ENCODE data around the gene SELENOF.

DNA sequence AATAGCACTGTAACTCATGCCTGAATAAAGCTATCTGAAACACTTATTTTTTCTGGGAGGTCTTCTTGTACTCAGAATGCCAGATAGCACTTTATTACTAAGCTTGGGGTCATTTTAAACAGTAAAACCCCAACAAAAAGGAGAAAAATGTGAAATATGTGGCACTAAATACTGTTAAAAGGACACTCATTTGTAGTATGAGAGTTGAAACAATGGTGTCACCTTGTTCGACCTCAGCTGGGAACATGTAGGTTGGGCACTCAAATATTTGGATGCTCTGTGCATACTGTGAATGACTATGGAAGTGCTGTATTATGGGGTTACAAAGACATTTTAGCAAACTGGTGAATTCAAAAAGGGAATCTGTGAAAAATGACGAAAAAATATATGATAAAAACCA, 53.9 kb downstream of the SELENOF start:
- TF ChIP-seq, protein P1, sequence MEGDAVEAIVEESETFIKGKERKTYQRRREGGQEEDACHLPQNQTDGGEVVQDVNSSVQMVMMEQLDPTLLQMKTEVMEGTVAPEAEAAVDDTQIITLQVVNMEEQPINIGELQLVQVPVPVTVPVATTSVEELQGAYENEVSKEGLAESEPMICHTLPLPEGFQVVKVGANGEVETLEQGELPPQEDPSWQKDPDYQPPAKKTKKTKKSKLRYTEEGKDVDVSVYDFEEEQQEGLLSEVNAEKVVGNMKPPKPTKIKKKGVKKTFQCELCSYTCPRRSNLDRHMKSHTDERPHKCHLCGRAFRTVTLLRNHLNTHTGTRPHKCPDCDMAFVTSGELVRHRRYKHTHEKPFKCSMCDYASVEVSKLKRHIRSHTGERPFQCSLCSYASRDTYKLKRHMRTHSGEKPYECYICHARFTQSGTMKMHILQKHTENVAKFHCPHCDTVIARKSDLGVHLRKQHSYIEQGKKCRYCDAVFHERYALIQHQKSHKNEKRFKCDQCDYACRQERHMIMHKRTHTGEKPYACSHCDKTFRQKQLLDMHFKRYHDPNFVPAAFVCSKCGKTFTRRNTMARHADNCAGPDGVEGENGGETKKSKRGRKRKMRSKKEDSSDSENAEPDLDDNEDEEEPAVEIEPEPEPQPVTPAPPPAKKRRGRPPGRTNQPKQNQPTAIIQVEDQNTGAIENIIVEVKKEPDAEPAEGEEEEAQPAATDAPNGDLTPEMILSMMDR (IDR thresholded peaks at IDR 0.05) = no peak
- no peak for TF ChIP-seq POLR2A (IDR thresholded peaks at IDR 0.05)
